Suprapubic skin (tissue), 4 donors: ENCODE results near the gene STK40.

Experiments used
- CTCF ChIP-seq, 2 donors: fragments of 200-600 bp in 1 of 2; fragments of 450-650 bp in 1 of 2; sonication (generic) in 1 of 2; IDR thresholded peaks; one replicate each; pipeline ENCODE4 v1.5.1; 2016 to 2019; ENCODE audit warnings: antibody characterized with exemption in 2 of 2, mild to moderate bottlenecking in 1 of 2, moderate library complexity in 1 of 2
- EP300 ChIP-seq: sonication (generic); formaldehyde crosslinking; IDR thresholded peaks from one replicate; pipeline ENCODE4 v1.6.1; 2017; ENCODE audit warnings: antibody characterized with exemption
- POLR2A ChIP-seq, 2 donors: fragments of 450-650 bp; IDR thresholded peaks; one replicate each; pipeline ENCODE4 v1.6.1; 2017; ENCODE audit warnings: antibody characterized with exemption in 2 of 2, mild to moderate bottlenecking in 2 of 2, moderate library complexity in 2 of 2
- POLR2AphosphoS5 ChIP-seq, 3 donors: sonication (generic); formaldehyde crosslinking; IDR thresholded peaks; one replicate each; pipeline ENCODE4 v1.6.1; 2017; ENCODE audit warnings: antibody characterized with exemption in 3 of 3

DNA sequence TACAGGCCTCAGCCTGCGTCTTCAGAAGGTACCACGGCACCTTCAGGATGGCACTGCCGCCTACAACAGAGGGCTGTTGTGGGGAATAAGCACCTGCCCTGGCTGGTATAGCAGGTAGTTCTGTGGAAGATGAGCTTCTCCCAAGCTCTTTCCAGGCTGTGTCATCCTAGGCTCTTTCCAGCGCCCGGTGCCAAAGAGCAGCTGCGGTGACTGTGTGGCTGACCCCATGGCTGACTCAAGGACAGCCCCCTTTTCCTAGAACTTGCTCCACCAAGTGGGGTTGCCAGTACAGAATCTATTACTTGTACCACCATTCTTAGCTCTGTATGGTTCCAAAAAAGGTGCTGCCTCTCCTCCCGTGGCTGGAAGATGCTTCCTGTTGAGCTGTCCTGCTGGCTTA, 40.4 kb downstream of the STK40 start:
- TF ChIP-seq CTCF (IDR thresholded peaks at IDR 0.05) (no peak), POLR2A (IDR thresholded peaks at IDR 0.05) (no peak), EP300 (no peak), POLR2AphosphoS5 (IDR thresholded peaks at IDR 0.05) (no peak)
